GM19023 (cell line): ENCODE results near the gene ARMS2.

Source experiments
- ATAC-seq: cut with Tn5 transposase; IDR thresholded peaks from one replicate; pipeline ENCODE4 v1.9.1; 2021; ENCODE audit warnings: mild to moderate bottlenecking, moderate library complexity; ENCODE audit not compliant: unreplicated experiment

Gene ARMS2

DNA sequence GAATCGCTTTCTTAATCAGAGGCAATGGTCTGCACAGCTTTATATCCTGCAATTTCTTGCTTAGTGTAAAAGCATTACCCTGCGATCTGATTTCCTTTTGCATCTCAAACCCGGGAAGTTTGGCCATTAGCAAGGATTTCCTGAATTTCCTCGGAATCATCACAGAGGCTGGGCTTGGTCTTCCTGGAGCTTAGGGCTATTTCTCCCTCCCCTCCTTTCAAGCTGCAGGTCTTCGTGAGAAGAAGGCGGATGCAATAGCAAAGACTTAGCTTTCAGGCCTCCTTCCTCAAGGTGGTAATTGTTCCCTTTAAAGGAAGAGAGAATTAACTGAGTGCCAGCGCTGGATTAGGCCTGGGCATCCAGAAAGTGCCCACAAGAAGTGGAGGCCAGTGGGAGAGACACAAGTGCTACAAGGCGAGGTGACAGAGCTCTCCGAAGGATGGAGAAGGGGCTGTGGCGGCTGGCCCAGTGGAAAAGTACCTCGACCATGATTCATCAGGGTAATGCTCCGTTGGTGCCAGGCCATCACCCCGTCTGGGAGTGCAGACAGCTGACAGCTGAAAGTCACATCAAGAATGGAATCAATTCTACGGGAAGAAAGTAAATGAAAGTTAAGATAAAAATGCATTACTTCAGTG lies 4.0 kb upstream of the ARMS2 start:
- ATAC-seq, result no peak

DNA sequence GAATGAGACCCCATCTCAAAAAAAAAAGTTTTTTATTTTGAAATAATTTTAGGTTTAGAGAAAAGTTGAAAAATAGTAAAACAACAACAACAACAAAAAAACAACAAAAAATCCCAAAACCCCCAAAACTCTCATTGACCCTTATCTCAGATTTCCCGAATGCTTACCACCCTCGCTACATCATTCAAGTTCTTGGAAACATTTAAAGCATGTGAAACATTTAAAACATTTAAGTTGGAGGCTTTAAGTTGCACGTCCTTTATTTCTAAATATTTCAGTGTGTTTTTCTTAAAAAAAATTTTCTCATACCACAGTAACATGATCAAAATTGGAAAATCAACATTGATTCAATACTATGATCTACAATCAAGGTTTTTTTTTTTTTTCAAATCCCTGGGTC lies 382 bp upstream of the ARMS2 start:
- no peak for ATAC-seq

DNA sequence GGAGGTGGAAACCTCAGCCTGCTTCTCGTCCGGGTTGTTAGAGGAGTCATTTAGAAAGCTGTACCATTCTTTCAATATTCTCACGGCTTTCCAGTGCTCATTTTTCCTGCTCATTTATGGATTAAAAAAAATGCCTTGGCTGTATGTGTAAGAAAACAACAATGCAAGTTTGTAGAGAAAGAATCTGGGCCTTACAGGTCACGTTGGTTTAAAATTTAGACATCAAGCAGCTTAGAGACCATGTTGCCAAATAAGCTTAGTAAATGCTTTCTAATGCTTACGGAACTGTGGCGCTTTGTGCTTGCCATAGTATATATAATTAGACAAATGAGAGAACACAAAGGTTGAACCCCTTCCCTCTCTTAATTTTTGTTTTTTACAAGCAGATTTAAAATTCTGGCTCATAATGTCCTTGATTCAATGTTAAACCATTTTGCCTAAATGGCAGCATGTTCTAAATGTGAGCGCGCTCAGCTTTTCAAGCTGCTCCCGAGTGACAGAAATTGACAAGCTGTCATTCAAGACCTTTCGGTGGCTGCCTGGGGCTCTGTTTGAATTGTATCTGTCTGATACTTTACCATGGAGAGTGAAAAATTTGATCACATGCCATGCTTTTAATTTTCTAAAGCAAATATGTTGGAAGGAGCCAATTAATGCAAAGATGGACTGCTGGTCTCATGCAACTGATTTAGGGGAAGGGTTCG lies 1.1 kb downstream of the ARMS2 start:
- no peak for ATAC-seq

DNA sequence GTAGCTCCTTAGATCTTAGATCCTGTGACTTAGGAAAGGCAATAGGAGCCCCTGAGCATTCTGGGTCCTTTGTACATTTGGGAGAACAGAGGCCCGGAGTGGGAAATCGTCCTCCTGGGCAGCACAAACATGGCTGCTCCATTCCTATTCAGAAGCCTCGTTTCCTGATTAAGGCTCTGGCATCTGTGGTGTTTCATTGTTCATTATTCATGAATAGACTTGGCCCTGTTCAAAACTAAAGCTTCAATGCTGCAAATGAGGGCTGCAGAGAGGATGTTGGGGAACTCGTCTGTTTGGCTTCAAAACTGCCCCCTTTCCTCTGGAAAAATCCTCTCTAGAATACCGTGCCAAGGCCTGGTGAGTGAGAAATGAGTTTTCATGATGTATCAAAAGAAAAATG lies 3.5 kb downstream of the ARMS2 start:
- ATAC-seq, result no peak

DNA sequence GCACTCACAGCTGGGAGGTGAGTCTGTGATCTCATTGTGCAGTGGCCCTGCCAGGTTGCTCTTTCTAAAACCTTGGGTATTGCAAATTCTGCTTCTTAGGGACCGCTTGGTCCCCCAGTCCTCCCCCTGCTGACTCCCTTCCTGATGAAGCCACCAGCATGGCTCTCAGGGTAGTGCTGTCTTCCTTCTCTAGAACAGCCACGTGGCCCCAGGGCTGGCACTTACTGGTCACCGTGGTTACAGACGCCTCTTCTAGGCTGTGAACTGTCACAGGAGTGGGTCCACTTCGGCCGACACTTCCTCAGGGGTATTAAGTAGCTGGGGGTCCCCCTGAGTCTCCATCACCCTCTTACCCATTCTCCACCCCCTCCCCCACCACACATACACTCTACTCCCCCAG lies 4.2 kb downstream of the ARMS2 start:
- no peak for ATAC-seq

DNA sequence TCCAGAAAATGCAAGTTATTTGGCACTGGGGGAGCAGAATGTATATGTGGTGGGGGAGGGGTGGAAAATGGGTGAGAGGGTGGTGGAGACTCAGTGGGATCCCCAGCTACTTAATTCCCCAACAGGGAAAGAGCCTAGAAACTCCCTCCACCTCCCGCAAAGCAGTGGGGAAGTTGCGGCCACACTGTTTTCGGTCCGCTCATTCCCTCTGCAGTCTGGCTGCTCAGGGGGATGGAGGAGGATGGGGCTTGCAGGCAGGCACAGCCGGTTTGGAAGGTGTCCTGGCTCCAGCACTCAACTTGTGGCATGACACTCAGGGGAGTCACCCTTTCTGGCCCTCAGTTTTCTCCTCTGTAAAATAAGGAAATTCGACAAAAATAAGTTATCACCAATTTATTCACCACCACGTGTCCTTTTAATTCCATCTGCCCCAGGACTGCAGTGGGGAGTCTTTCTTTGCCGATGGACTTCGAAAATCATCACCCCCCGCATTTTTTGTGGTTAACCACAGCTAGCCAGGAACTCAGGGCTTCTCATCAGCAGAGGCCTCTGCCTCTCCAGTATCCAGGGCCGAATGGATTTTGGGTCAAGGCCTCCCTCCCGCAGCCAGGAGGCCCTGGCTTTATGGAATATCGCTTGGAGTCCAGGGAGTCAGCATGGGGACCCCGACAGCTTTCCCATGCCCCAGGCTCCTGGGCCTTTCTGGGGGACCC lies 5.3 kb downstream of the ARMS2 start:
- no peak for ATAC-seq

DNA sequence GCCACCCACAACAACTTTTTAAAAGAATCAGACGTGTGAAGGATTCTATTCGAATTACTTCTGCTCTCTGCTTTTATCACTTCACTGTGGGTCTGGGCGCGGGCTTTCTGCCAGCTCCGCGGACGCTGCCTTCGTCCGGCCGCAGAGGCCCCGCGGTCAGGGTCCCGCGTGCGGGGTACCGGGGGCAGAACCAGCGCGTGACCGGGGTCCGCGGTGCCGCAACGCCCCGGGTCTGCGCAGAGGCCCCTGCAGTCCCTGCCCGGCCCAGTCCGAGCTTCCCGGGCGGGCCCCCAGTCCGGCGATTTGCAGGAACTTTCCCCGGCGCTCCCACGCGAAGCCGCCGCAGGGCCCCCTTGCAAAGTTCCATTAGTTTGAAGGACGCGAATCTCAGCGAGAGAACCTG lies 6.4 kb downstream of the ARMS2 start:
- ATAC-seq, result no peak

DNA sequence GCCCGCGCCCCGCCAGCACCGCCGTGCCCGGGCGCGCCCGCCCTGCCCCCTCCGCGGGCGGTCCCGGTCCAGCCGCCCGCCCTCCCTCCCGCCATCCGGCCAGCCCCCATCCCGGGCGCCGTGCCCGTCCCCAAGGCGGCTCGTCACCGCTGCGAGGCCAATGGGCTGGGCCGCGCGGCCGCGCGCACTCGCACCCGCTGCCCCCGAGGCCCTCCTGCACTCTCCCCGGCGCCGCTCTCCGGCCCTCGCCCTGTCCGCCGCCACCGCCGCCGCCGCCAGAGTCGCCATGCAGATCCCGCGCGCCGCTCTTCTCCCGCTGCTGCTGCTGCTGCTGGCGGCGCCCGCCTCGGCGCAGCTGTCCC lies 6.9 kb downstream of the ARMS2 start, which contains the start of gene HTRA1:
TSS of gene HTRA1 (plus strand) at position 187 of the 362 bp plus-strand sequence. CDS start at position 287, 100 bp downstream.
- no peak for ATAC-seq

DNA sequence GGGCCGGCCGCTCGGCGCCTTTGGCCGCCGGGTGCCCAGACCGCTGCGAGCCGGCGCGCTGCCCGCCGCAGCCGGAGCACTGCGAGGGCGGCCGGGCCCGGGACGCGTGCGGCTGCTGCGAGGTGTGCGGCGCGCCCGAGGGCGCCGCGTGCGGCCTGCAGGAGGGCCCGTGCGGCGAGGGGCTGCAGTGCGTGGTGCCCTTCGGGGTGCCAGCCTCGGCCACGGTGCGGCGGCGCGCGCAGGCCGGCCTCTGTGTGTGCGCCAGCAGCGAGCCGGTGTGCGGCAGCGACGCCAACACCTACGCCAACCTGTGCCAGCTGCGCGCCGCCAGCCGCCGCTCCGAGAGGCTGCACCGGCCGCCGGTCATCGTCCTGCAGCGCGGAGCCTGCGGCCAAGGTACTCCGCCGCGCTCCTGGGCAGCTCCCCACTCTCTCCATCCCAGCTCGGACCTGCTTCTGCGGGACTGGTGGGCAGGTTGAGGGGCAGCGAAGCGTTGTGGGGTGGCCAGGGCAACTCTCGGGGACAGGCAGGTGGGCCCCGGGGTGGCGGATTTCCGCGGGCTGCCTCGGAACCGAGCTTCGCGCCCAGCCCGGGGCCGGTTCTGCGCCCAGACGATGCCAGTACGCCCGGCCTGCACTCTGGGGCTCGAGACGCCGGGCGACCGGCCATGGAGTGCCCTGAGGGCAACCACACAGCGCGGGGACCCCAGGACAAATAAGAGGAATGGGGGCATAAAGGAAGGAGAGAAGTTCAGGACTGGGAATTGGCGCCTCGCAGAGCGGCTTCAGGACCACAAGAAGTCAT lies 7.5 kb downstream of the ARMS2 start:
- no peak for ATAC-seq

DNA sequence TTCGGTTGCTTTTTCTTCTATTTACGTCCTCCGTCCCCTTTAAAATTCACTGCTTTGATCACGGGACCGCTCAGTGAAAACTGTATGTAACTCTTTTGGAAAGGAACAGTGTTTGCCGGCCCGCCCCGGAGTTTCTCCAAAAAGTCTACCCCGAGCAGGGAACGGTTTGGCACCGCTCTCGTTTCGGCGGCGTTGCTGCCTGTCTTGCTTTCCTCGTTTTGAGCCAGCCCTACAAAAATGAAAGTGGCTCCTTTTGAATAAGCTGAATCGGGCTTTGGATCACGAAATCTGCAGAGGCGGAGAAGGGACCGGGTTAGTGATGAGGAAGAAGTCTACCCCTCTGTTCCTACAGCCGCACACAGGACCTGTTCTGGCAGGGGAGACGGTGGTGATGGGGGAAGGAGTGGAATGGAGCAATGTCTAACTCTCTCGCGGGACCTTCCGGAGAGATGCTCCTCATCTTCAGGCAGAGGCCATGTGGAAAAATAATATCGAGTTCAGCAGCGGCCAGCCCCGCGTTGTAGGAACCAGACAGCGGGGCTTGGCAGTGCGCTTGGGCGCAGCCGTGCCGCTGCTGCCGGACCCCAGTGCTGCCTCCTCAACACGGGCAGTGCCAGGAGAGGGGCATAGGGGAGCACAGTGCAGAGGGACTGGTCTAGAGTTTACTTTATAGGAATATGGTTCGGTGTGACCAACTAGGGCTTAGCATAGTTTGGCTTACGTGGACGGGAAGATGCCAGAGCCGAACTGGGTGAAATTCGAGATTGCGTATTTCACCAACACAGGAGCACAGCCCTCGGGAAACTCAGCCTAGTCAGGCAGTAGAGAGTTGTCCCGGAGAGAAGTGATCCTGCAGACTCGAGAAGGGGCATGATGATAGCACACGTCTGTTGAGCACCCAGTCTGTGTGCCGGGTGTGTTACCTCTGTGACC lies 8.3 kb downstream of the ARMS2 start:
- no peak for ATAC-seq

DNA sequence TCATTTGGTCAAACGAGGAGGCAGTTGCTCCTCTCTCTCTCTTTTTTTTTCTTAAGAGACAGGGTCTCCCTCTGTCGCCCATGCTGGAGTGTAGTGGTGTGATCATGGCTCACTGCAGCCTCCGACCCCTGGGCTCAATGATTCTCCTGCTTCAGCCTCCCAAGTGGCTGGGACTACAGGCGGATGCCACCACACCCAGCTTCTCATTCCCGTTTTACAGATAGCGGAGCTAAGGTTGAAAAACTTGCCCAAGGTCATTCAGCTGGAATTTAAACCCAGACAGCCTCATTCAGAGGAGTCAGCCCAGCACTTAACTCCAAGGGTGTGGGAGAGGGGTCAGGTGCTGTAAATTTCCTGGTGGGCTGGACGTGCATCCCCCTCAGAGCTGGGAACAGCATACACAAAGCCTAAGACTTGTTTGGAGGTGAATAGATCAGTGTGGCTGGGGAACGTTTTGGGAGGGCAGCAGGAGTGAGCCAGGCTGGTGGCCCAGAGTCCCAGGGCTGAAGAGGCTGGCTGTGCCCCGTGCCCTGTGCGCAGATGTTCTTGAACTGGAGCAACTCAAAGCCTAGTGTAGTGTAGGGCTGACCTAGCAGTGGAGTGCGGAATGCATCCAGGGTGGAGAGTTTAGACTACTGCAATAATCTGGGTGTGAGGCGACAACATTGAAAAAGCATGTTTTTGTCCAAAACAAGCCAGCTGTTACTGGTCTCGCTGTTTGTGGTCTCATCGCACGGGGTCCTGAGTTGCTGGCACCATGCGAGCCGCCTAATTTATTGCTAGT lies 9.2 kb downstream of the ARMS2 start:
- ATAC-seq, result no peak

DNA sequence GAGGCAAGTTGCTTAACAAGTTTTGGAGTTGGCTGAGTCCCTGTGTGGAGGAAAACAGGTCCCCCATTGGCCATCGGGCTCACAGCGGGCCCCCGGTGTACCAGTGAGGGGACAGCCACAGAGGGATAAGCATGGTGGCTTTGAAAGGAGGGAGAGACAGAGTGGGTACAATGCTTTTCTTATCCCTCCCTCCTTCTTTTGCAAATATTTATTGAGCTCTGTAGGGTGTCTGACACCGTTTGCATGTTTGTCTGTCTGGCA lies 9.7 kb downstream of the ARMS2 start:
- ATAC-seq, result no peak

DNA sequence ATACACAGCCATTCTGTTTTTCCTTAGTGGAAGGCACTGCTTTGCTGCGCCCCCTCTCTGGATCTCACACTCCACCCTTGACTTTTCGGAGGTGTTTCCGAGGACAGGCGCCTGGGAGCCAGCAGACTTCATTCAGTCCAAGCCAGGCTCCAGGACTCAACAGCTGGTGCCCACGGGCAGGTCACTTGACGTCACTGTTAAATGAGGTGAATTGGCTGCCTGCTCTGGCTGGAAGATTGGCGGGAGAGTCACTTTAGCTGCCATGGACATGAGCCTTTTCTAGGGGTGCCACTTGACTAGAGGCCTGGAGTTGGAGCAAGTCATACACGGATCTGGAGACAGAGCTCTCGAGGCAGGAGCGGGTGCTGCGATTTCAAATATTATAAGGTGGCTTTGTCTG lies 10.1 kb downstream of the ARMS2 start:
- ATAC-seq, result no peak

DNA sequence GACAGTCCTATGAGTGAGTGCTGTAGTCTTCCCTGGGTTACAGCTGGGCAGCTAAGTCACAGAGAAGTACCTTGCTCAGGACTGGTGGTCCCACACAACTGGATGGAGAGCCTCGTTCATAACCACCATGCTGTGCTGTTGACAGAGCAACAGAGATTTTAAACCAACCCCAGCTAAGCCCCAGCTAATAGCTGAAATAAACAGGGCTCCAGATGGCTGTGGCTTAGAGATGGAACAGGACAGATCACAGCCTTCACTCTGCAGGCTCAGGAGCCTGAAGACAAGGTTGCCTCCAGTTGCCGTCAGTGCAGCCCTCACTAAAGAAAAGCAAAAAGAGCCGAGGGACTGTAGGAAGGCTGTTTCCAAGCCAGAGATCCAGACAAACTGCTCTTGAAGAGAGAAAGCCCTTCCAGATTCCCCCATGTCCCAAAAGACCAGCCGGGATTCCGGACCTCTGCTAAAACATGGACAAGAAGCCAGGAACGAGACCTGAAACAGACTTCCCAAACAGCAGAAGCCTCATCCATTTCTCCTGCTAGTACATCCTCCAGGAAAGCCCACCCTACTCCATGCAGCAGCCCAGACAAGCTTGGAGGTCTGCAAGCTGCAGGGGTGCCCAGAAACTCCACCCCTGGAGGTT lies 11.1 kb downstream of the ARMS2 start:
- no peak for ATAC-seq

DNA sequence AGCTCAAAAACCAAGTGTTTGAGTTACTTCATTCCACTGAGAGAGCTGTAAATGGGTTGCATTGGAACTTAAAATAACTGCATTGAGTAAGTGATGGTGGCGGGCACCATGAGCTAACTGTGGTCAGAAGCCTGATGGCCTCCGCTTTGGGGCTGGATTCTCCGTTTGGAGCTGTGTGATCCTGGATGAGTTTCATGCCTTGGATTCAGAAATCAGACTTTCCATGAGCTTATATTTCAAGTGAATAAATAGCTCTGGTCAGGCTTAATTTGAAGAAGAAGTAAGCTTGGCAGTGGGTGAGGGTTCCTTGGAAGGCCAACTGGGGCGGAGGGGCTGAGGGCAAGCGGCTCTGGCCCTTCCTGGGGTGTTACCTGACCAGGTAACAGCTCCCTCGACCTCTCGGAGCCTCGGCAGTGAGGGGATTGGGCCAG lies 12.5 kb downstream of the ARMS2 start:
- ATAC-seq, result no peak

DNA sequence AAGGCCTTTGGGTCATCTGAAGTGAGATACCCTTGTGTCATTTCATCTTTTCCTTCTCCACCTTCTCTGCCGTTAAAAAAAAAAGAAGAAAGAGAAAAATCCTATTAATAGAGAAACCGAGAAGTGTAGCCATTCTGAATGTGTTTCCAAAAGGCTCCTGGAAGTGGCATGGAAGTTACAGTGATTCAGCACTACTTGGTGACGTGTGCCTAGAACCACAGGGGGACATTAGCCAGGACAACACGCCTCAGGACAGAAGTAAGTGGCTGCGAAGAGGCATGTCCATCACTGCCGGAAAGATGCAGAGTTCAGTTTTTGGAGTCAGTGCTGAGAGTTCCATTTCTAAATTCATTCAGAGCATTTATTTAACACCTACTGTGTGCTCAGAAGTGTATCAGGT lies 13.2 kb downstream of the ARMS2 start:
- ATAC-seq, result no peak

DNA sequence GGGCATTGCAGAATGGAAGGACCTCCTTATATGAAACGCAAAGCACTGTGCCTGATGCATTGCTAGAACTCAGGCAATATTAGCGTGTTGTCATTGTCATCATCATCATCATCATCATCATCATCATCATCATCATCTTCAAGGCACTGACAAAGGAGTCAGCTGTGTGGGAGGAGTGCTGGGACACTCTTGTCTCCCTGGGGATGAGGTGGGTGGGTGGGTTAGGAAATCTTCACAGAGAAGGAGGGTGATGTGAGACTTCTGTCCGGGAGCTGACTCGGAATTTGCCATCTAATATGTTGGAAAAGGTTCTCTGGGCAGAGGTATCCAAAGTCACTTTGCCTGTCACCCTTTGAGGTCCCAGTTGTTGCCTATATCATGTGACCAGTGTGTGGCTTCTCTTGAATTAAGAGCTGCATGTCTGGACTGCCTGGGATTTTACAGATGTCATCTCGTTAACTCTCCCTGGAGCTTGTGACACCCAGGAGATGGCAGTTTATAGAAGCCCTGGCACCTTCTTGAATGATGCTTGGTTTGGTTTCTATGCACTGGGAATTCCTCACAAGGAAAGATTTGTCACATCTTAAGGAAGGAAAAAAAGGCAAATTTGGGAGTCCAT lies 14.0 kb downstream of the ARMS2 start:
- no peak for ATAC-seq

DNA sequence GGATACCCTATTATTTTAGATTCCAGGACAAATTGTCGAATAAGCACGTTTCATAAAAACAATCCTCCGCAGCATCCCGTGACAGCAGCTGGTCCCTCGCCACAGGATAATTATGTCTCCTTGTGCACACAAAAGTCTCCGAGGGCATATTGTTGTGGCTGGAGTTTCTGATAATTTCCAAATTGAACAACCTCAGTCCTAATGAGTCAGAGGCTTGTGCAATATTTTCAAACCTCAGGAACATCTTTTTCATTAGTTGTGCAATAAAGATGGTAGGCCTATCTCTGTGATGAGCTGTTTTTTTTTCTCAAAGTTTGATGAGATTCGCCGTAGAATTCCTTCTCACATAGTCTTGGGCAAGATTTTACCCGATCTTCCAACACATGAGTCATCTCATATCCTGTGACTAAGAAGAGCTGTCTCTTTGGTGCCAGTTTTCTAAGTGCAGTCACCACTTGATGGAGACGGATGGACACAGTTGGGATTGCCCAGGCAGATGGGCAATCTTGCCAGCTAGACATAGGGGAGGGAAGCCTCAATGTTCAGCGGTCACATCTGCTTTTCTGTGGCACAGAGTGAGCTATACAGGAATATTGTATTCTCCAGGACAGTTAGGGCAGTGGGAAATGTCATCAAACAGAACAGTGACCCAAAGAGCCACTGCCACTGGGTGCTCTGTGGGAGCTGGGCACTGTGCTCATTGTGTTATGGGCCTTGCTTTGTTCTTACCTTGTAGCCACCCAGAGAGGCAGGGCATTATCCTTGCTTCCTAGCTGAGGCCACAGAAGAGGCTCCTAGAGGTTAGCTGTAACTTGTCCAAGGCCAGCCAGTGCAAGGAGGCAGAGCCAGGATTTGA lies 14.7 kb downstream of the ARMS2 start:
- no peak for ATAC-seq
